ENCODE results near the gene LRP11.

DNA sequence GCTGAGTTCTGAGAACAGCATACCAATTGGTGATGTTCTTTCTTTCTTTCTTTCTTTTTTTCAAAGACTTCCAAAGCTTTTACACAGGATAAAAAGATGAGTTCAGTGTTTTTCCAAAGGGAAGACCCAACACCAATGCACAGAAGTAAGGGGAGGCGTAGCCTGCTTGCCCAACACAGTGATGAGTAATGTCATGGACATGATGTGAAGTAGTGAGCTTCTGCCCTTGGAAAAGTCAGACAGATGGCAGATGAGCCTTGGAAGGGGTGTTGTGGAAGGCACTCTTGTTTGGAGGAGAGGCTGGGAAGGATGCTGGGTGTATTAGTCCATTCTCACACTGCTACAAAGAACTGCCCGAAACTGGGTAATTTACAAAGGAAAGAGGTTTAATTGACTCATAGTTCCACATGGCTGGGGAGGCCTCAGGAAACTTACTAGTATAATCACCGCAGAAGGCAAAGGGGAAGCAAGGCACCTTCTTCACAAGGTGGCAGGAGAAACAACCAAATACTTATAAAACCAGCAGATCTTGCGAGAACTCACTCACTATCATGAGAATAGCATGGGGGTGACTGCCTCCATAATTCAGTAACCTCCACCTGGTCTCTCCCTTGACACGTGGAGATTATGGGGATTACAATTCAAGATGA, 12.6 kb downstream of the LRP11 start:
- no peak for TF ChIP-seq POLR2A (IDR thresholded peaks at IDR 0.05)
- TF ChIP-seq, protein P1, sequence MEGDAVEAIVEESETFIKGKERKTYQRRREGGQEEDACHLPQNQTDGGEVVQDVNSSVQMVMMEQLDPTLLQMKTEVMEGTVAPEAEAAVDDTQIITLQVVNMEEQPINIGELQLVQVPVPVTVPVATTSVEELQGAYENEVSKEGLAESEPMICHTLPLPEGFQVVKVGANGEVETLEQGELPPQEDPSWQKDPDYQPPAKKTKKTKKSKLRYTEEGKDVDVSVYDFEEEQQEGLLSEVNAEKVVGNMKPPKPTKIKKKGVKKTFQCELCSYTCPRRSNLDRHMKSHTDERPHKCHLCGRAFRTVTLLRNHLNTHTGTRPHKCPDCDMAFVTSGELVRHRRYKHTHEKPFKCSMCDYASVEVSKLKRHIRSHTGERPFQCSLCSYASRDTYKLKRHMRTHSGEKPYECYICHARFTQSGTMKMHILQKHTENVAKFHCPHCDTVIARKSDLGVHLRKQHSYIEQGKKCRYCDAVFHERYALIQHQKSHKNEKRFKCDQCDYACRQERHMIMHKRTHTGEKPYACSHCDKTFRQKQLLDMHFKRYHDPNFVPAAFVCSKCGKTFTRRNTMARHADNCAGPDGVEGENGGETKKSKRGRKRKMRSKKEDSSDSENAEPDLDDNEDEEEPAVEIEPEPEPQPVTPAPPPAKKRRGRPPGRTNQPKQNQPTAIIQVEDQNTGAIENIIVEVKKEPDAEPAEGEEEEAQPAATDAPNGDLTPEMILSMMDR (IDR thresholded peaks at IDR 0.05): no peak
- no peak for TF ChIP-seq POLR2AphosphoS5 (IDR thresholded peaks at IDR 0.05)
